GM23338 (cell line): ENCODE data around the gene HSF2BP. TPM values are rescaled to one million over a fixed set of nuclear protein-coding genes. Genes with fewer than 3 reads are reported as not detected.

ENCODE experiments used
- ATAC-seq: fragments of 200-7000 bp; cut with Tn5 transposase; 3 replicates; pipeline ENCODE4 v1.9.1; 2020
- DNase-seq: peaks from one replicate; pipeline ENCODE4 v3.0.0-alpha.2; 2015; ENCODE audit warnings: low spot score
- H2AFZ ChIP-seq: fragments of 200-600 bp; sonication (generic); 2 replicates; pipeline ENCODE4 v1.8.0; 2016; ENCODE audit warnings: antibody characterized with exemption, mild to moderate bottlenecking, moderate library complexity
- H3F3A ChIP-seq: fragments of 200-600 bp; sonication (generic); replicated peaks from 2 replicates; pipeline ENCODE4 v1.8.0; 2017; ENCODE audit warnings: antibody characterized with exemption, mixed run types, low read depth
- H3K27ac ChIP-seq: fragments of 200-600 bp; sonication (generic); 2 replicates; pipeline ENCODE4 v1.6.1; 2016; ENCODE audit warnings: low read depth
- H3K27me3 ChIP-seq: fragments of 200-600 bp; sonication (generic); 2 replicates; pipeline ENCODE4 v1.8.0; 2016; ENCODE audit warnings: mild to moderate bottlenecking, mixed run types, moderate library complexity; ENCODE audit not compliant: insufficient read depth
- H3K36me3 ChIP-seq: fragments of 200-600 bp; sonication (generic); 2 replicates; pipeline ENCODE4 v1.8.0; 2016; ENCODE audit warnings: mild to moderate bottlenecking; ENCODE audit not compliant: insufficient read depth
- H3K4me1 ChIP-seq: fragments of 200-600 bp; sonication (generic); 2 replicates; pipeline ENCODE4 v1.8.0; 2016; ENCODE audit warnings: mild to moderate bottlenecking, moderate library complexity; ENCODE audit not compliant: insufficient read depth
- H3K4me2 ChIP-seq: fragments of 200-600 bp; sonication (generic); 2 replicates; pipeline ENCODE4 v1.7.1; 2017; ENCODE audit warnings: mixed run types
- H3K4me3 ChIP-seq: fragments of 200-600 bp; sonication (generic); 2 replicates; pipeline ENCODE4 v1.6.1; 2016; ENCODE audit warnings: mixed run types
- H3K79me2 ChIP-seq: fragments of 200-600 bp; sonication (generic); replicated peaks from 2 replicates; pipeline ENCODE4 v1.8.0; 2017; ENCODE audit warnings: mild to moderate bottlenecking; ENCODE audit not compliant: insufficient read depth
- H3K9me2 ChIP-seq: fragments of 200-600 bp; sonication (generic); 2 replicates; pipeline ENCODE4 v1.8.0; 2017; ENCODE audit not compliant: insufficient read depth
- H4K20me1 ChIP-seq: fragments of 200-600 bp; sonication (generic); replicated peaks from 2 replicates; pipeline ENCODE4 v1.8.0; 2017; ENCODE audit warnings: mild to moderate bottlenecking; ENCODE audit not compliant: insufficient read depth
- H3K27ac Mint-ChIP-seq: 2 replicates; pipeline ENCODE4 v1.8.0; 2020; ENCODE audit warnings: inconsistent platforms, mild to moderate bottlenecking, moderate library complexity, mixed read lengths
- H3K27me3 Mint-ChIP-seq: 3 replicates; pipeline ENCODE4 v1.8.0; 2022; ENCODE audit warnings: low read depth, mild to moderate bottlenecking, moderate library complexity, mixed read lengths, inconsistent platforms; ENCODE audit not compliant: insufficient read depth, poor library complexity
- H3K36me3 Mint-ChIP-seq: 3 replicates; pipeline ENCODE4 v1.8.0; 2021; ENCODE audit warnings: low read depth, mild to moderate bottlenecking, inconsistent platforms, moderate library complexity, mixed read lengths
- H3K4me1 Mint-ChIP-seq: 3 replicates; pipeline ENCODE4 v1.8.0; 2020; ENCODE audit warnings: mild to moderate bottlenecking, inconsistent platforms, mixed read lengths
- H3K4me3 Mint-ChIP-seq: 3 replicates; pipeline ENCODE4 v1.8.0; 2021; ENCODE audit warnings: moderate library complexity, mild to moderate bottlenecking, inconsistent platforms, mixed read lengths
- H3K9me3 Mint-ChIP-seq: 3 replicates; pipeline ENCODE4 v1.8.0; 2020; ENCODE audit warnings: moderate library complexity, mild to moderate bottlenecking, inconsistent platforms, mixed read lengths
- CREB1 ChIP-seq: fragments of 250-450 bp; sonication (Bioruptor Pico); IDR thresholded peaks from 2 replicates; pipeline ENCODE4 v1.5.0; 2020; ENCODE audit warnings: low read depth, mild to moderate bottlenecking, moderate library complexity
- CTCF ChIP-seq, 2 experiments: fragments of 200-600 bp in 1 of 2; sonication (generic) in 1 of 2; conservative IDR thresholded peaks; 2 replicates each; pipeline versions ENCODE4 v1.5.1 to v1.6.1; 2016 to 2017; ENCODE audit warnings: antibody characterized with exemption in 2 of 2, low read depth in 2 of 2, mild to moderate bottlenecking in 2 of 2, moderate library complexity in 1 of 2
- ETS1 ChIP-seq: IDR thresholded peaks from 2 replicates; pipeline ENCODE4 v1.6.1; 2016; ENCODE audit warnings: antibody characterized with exemption
- EZH2 ChIP-seq: fragments of 200-600 bp; sonication (generic); IDR thresholded peaks from one replicate; pipeline ENCODE4 v1.8.0; 2017; ENCODE audit warnings: antibody characterized with exemption, mild to moderate bottlenecking, low read depth; ENCODE audit not compliant: unreplicated experiment
- EZH2phosphoT487 ChIP-seq: fragments of 200-600 bp; sonication (generic); IDR thresholded peaks from one replicate; pipeline ENCODE4 v1.8.1; 2018; ENCODE audit warnings: antibody characterized with exemption; ENCODE audit not compliant: unreplicated experiment
- JUNB ChIP-seq: IDR thresholded peaks from one replicate; pipeline ENCODE4 v1.6.1; 2016; ENCODE audit warnings: antibody characterized with exemption; ENCODE audit not compliant: unreplicated experiment
- POLR2AphosphoS5 ChIP-seq: IDR thresholded peaks from 2 replicates; pipeline ENCODE4 v1.6.1; 2016; ENCODE audit warnings: antibody characterized with exemption, low read depth
- REST ChIP-seq: IDR thresholded peaks from one replicate; pipeline ENCODE4 v1.6.1; 2018; ENCODE audit warnings: antibody characterized with exemption; ENCODE audit not compliant: unreplicated experiment
- STAT1 ChIP-seq: IDR thresholded peaks from one replicate; pipeline ENCODE4 v1.6.1; 2016; ENCODE audit warnings: antibody characterized with exemption; ENCODE audit not compliant: unreplicated experiment
- ZNF114 ChIP-seq: fragments of 250-450 bp; sonication (Bioruptor Pico); IDR thresholded peaks from 2 replicates; pipeline ENCODE4 v1.5.0; 2020; ENCODE audit warnings: mild to moderate bottlenecking, moderate library complexity
- polyA plus RNA-seq: library from polyadenylated mRNA; unstranded; fragments of >200 nt; fragmentation: Nextera tagmentation; extraction: Ambion mirVana; gene quantifications from 2 replicates; pipeline ENCODE4 v1.2.1, GENCODE V29; 2016
- total RNA-seq: library from RNA; depleted of rRNA; stranded (reverse); fragments of >200 nt; shearing (Covaris generic); gene quantifications from 2 replicates; pipeline ENCODE4 v1.2.3, GENCODE V29; 2014

HSF2BP gene
- total and polyA plus RNA-seq, 2 experiments from 2014 or later, result 0.78 to 2.0 TPM

- TF ChIP-seq REST (no peak), CTCF (conservative IDR thresholded peaks at IDR 0.05; ENCODE audit: low read depth in 2 of 2) (no peak), ZNF114 (CRISPR knock-in tag) (no peak), STAT1 (no peak), POLR2AphosphoS5 (no peak), CREB1 (CRISPR knock-in tag) (no peak), ETS1 (no peak)
Observed at GRCh38 chr21:43644609-43645008, 14.7 kb downstream of the HSF2BP start (continued).

DNA sequence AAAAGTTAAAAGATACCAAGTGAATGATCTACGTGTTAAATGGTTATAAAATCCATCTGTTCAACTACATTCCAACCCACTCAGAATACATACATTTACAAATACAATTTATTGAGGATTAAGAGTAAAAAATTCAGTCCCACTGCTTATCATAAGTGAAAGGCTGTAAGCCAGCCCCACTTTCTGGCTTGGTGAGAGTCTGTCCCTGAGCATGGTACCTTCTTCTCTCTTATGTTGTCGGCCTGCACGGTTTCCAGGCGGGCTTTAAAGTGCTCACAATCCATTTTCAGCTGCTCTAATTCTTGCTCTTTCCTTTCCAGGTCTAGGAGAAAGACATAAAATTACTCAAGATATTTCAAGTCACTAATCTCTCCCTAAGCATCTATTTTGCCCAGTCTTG, 15.2 kb downstream of the HSF2BP start:
- H2AFZ ChIP-seq, result no peak overlapping the region
- no peak overlapping the region for H3K4me3 ChIP-seq
- Mint-ChIP-seq H3K9me3 (no peaks in the 10 kb centered on the region), H3K4me3 (no peak overlapping the region), H3K27me3 (no peaks in the 10 kb centered on the region), H3K27ac (no peak overlapping the region), H3K4me1 (peaks cover 11% of the 10 kb centered on the region; the same call in 2 of the 3 replicates), H3K36me3 (no peaks in the 10 kb centered on the region)
- H3K4me2 ChIP-seq, result no peak overlapping the region
- H3K27ac ChIP-seq, result no peak overlapping the region
- H4K20me1 ChIP-seq, result no peaks in the 10 kb centered on the region
- no peaks in the 10 kb centered on the region for H3K27me3 ChIP-seq
- no peaks in the 10 kb centered on the region for H3K36me3 ChIP-seq
- DNase-seq, result no peak
- ATAC-seq, result no peak
- no peaks in the 10 kb centered on the region for H3K9me2 ChIP-seq
- no peaks in the 10 kb centered on the region for H3F3A ChIP-seq
- no peaks in the 10 kb centered on the region for H3K79me2 ChIP-seq
- no peaks in the 10 kb centered on the region for H3K4me1 ChIP-seq
- no peak for TF ChIP-seq JUNB
- TF ChIP-seq ZNF114 (CRISPR knock-in tag), result no peak
- TF ChIP-seq EZH2phosphoT487, result no peak
- TF ChIP-seq REST, result no peak
- TF ChIP-seq STAT1, result no peak
- TF ChIP-seq ETS1, result no peak
- TF ChIP-seq CREB1 (CRISPR knock-in tag), result no peak
- no peak for TF ChIP-seq POLR2AphosphoS5
- TF ChIP-seq EZH2, result no peak
